HAP-1 (cell line): ENCODE data around the gene SSC4D.

ENCODE experiments used
- DNase-seq, 2 experiments: peaks; one replicate each; pipeline ENCODE4 v3.0.0-alpha.2; 2016 to 2020; ENCODE audit warnings: low spot score in 2 of 2
- H3K27me3 ChIP-seq: fragments of 250-450 bp; sonication (Bioruptor Pico); 2 replicates; pipeline ENCODE4 v1.5.1; 2020; ENCODE audit warnings: low read depth, mild to moderate bottlenecking, moderate library complexity
- H3K36me3 ChIP-seq: fragments of 250-450 bp; sonication (Bioruptor Pico); replicated peaks from 2 replicates; pipeline ENCODE4 v1.5.1; 2020; ENCODE audit warnings: mild to moderate bottlenecking
- H3K4me1 ChIP-seq: fragments of 250-450 bp; sonication (Bioruptor Pico); 2 replicates; pipeline ENCODE4 v1.5.1; 2020; ENCODE audit warnings: mild to moderate bottlenecking
- H3K4me3 ChIP-seq: fragments of 250-450 bp; sonication (Bioruptor Pico); 2 replicates; pipeline ENCODE4 v1.5.1; 2020; ENCODE audit warnings: mild to moderate bottlenecking, moderate library complexity
- H3K9me3 ChIP-seq: fragments of 250-450 bp; sonication (Bioruptor Pico); 2 replicates; pipeline ENCODE4 v1.5.1; 2020; ENCODE audit warnings: mild to moderate bottlenecking, moderate library complexity
- in situ Hi-C: fragments of 300-500 bp; cut with MboI; formaldehyde crosslinking; loops from 3 replicates; pipeline ENCODE4 v1.14.3; 2020; ENCODE audit warnings: low sequenced_read_pairs, inconsistent platforms, mixed read lengths

The SSC4D gene

DNA sequence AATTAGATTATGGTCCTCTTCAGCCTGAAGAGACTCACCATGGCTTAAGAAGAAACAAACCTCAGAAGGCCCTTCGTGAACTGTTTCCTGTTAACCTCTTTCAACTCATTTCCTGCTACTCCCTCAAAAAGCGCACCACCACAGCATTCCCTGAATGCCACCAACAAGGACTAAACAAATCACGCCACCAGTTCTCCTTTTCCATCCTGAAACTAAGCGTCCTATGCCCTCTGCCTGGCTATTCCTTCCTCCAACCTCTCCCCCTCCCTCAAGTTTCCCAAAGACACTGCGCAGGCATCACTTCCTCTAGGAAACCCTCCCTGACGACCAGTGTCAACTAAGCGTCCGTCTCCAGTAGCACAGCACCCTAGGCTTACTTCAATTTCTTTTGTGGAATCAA lies 62.7 kb downstream of the SSC4D start:
- Histone ChIP-seq H3K4me3 (no peak overlapping the region), H3K27me3 (no peaks in the 10 kb centered on the region), H3K36me3 (peaks cover 96% of the 10 kb centered on the region), H3K9me3 (peaks cover under 1% of the 10 kb centered on the region), H3K4me1 (no peaks in the 10 kb centered on the region; the same call in 1 of the 2 replicates)
- no peak for DNase-seq
- in situ Hi-C loops, result no loop called here

DNA sequence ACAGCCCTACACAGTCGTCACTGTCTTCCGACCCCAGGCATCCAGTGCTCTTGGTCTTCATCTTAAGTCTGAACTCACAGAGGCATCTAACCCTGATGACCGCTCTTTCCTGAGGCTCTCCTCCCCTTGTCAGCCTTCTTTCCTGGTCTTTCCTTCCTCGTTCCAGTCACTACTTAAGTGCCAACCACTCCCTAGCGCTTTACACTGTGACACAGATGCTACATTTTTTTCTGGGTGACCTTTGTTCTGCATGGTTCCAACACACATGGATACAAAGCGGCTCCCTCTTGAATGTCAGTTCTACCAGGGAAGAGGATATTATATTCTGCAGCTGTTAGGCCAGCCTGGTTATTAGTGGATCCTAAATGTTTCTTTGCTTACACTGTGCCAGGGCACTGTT lies 63.4 kb downstream of the SSC4D start:
- peaks cover 94% of the 10 kb centered on the region for H3K36me3 ChIP-seq
- no peaks in the 10 kb centered on the region; the same call in 1 of the 2 replicates for H3K4me1 ChIP-seq
- no peak overlapping the region for H3K4me3 ChIP-seq

DNA sequence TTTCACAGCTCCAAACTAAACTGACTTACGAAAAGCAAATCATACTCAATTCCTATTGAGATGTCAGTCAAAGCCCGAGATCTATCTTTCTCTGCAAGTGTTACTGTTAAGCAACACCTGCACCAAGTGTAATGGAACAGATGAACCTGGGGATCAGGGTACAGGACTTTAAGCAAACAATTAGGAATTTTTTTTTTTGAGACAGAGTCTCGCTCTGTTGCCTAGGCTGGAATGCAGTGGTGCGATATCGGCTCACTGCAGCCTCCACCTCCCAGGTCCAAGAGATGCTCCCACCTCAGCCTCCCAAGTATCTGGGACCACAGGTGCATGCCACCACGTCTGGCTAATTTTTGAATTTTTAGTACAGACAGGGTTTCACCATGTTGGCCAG lies 65.6 kb downstream of the SSC4D start:
- no peak overlapping the region for H3K4me3 ChIP-seq

More for the DNA sequence above, 63.4 kb downstream of the SSC4D start:
- Histone ChIP-seq H3K9me3 (no peaks in the 10 kb centered on the region), H3K27me3 (no peaks in the 10 kb centered on the region)
- in situ Hi-C loops, result no loop called here
- no peak for DNase-seq

DNA sequence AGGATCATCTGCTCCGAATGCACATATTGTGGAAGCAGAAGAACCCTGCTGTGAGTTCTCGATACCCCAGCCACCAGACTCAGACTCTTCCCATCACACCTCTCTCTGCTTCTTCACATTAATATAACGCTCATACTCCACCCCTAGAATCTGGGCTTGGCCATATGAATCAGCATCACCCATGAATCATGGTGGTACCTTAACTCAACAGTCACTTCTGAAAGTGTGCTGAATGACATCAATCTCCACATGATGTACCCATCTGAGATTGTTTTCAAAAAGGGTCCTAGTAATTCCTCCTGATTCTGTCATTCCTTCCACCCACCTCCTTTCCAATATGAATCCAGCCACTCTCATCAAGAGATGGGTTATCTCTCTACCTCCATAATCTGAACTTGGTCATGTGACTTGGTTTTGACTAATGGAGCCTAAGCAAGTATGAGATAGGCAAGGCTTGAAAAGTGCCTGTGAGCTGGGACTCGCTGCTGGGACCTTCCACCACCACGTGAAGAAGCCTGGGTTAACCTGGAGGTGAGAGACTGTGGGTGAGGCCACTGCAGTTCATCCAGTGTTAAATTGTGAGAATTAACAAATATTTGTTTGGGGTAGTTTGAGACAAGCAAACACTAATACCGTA lies 66.1 kb downstream of the SSC4D start:
- no peaks in the 10 kb centered on the region for H3K9me3 ChIP-seq
- no peaks in the 10 kb centered on the region; the same call in 1 of the 2 replicates for H3K4me1 ChIP-seq
- no peaks in the 10 kb centered on the region for H3K27me3 ChIP-seq
- H3K4me3 ChIP-seq, result no peak overlapping the region
- in situ Hi-C loops, result no loop called here
- DNase-seq, result no peak
- peaks cover 81% of the 10 kb centered on the region for H3K36me3 ChIP-seq

More for the DNA sequence above, 65.6 kb downstream of the SSC4D start:
- DNase-seq, result no peak
- no peaks in the 10 kb centered on the region for H3K27me3 ChIP-seq
- in situ Hi-C loops, result no loop called here
- H3K9me3 ChIP-seq, result no peaks in the 10 kb centered on the region
- peaks cover 81% of the 10 kb centered on the region for H3K36me3 ChIP-seq
- no peaks in the 10 kb centered on the region; the same call in 1 of the 2 replicates for H3K4me1 ChIP-seq

DNA sequence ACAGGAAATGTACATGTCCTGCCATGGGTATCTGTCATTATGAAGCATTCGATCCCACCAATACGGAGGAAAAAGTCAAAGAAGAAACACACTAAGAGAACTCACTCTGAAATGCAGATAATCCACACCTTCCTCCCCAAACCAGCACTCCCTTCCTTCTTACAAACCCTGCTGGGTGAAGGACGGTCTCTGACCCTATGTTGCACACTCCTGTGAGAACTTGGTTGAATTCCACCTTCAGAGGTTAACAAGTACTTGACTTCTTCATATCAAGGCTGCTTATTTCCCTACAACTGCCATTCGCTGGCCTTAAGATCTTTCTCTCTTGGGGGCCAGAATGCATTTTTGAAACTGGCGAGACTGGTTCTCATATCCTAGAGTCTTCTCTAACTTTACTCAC lies 67.3 kb downstream of the SSC4D start:
- Histone ChIP-seq H3K36me3 (peaks cover 70% of the 10 kb centered on the region), H3K4me1 (no peaks in the 10 kb centered on the region; the same call in 1 of the 2 replicates), H3K9me3 (no peaks in the 10 kb centered on the region), H3K27me3 (no peaks in the 10 kb centered on the region), H3K4me3 (no peak overlapping the region)
- in situ Hi-C loops, result no loop called here
- no peak for DNase-seq

DNA sequence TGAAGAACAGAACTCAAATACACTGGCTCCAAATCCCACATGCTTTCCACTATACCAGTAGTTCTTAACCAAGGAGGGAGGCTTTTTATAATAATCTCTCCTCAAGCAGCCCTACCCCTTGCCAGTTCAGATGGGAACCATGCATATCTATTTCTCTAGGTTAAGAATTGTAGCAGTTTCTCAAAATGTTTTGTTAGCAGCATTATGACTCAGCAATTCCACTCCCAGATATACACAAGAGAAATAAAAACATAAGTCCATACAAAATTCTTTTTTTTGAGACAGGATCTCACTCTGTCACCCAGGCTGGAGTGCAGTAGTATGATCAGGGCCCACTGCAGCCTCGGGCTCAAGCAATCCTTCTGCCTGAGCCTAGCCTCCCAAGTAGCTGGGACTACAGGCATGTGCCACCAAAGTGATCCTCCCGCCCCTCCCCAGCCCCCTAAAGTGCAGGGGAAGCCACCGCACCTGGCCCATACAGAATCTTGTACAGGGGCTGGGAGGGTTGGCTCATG lies 68.8 kb downstream of the SSC4D start:
- Histone ChIP-seq H3K36me3 (peaks cover 65% of the 10 kb centered on the region), H3K4me1 (no peaks in the 10 kb centered on the region; the same call in 1 of the 2 replicates), H3K9me3 (no peaks in the 10 kb centered on the region), H3K4me3 (no peak overlapping the region), H3K27me3 (no peaks in the 10 kb centered on the region)
- no peak for DNase-seq
- in situ Hi-C loops, result no loop called here
